ENCODE measurements around the gene FAM217A. TPM values are rescaled to one million over a fixed set of nuclear protein-coding genes. Genes with fewer than 3 reads are reported as not detected.

The FAM217A gene
- total and polyA plus RNA-seq, 2 of the 8 experiments (the other 6 are each of a cell fraction or from before 2014, with no cell fraction given), result 0.03 TPM; not detected in 1

- Histone ChIP-seq H2AFZ (ENCODE audit: low read length) (no peak overlapping the region), H3K4me2 (ENCODE audit: insufficient read depth in 1 of 2, low read depth in 2 of 2, low read length in 2 of 2) (no peak overlapping the region), H2BK5ac (ENCODE audit: low read depth, low read length) (no peak overlapping the region), H3K36me3 (ENCODE audit: control insufficient read depth in 2 of 4, insufficient read depth in 4 of 4, low read length in 3 of 4) (no peaks in the 10 kb centered on the region), H3K79me2 (ENCODE audit: control insufficient read depth in 1 of 2, insufficient read depth in 2 of 2, low read length in 2 of 2) (no peaks in the 10 kb centered on the region), H2BK120ac (replicated peaks; ENCODE audit: low read depth, low read length) (no peak overlapping the region), H2AK5ac (ENCODE audit: low read depth, low read length) (no peak overlapping the region), H3K14ac (ENCODE audit: insufficient read length) (no peak overlapping the region), H3K18ac (ENCODE audit: extremely low read depth, low read length) (no peak overlapping the region), H4K20me1 (replicated peaks in 1 of 2; ENCODE audit: control insufficient read depth in 1 of 2, insufficient read depth in 2 of 2, low read length in 2 of 2) (no peaks in the 10 kb centered on the region), H4K91ac (replicated peaks; ENCODE audit: insufficient read length, low read length) (no peak overlapping the region), H3K23ac (ENCODE audit: insufficient read length) (no peak overlapping the region), H3K23me2 (ENCODE audit: low read depth, low read length) (no peaks in the 10 kb centered on the region), H2BK12ac (ENCODE audit: low read depth, low read length) (no peak overlapping the region), H3K9ac (replicated peaks in 1 of 4; ENCODE audit: extremely low read depth in 1 of 4, low read depth in 3 of 4, low read length in 3 of 4) (no peak overlapping the region), H3K27me3 (replicated peaks in 1 of 4; ENCODE audit: control insufficient read depth in 3 of 4, extremely low read depth in 1 of 4, insufficient read depth in 3 of 4, low read length in 3 of 4) (no peaks in the 10 kb centered on the region), H2BK15ac (ENCODE audit: low read length) (no peak overlapping the region), H2BK20ac (ENCODE audit: low read length) (no peak overlapping the region), H3K4ac (replicated peaks; ENCODE audit: insufficient read length, low read depth, low read length) (no peak overlapping the region), H4K8ac (ENCODE audit: extremely low read depth, insufficient read depth, low read length) (no peak overlapping the region), H3K56ac (replicated peaks; ENCODE audit: insufficient read length, low read depth, low read length) (no peak overlapping the region), H3K4me1 (replicated peaks in 1 of 4; ENCODE audit: control insufficient read depth in 3 of 4, insufficient read depth in 4 of 4, low read length in 3 of 4) (no peaks in the 10 kb centered on the region), H3K4me3 (ENCODE audit: extremely low read depth in 1 of 4, insufficient read depth in 2 of 4, low read depth in 3 of 4, low read length in 4 of 4) (no peak overlapping the region), H4K5ac (ENCODE audit: insufficient read length, low read depth, low read length) (no peak overlapping the region), H3K79me1 (ENCODE audit: low read depth, low read length) (no peaks in the 10 kb centered on the region), H3K27ac (ENCODE audit: low read depth, low read length) (no peak overlapping the region), H3K9me3 (ENCODE audit: insufficient read depth in 2 of 2, low read depth in 1 of 2, low read length in 1 of 2) (no peaks in the 10 kb centered on the region)
- CTCF ChIA-PET (ENCODE audit: partially characterized antibody), result no interaction called here
- no peak for FAIRE-seq
- POLR2A ChIA-PET (ENCODE audit: partially characterized antibody), result interaction anchor here (1.2 kb wide), 1 partner anchor 65 kb away, joined by 3 read pairs; no protein-coding TSS in a partner anchor
- 86% methylated on average over 4 of the region's 4 CpGs; no CpG with 5 or more reads in 1 of the 2 experiments for WGBS, 2 experiments (ENCODE audit: extremely low coverage in 1 of 2, insufficient coverage in 1 of 2, insufficient read length in 1 of 2, insufficient replicate concordance in 2 of 2, low coverage in 1 of 2, low lambda C conversion rate in 2 of 2, missing lambda C conversion rate in 1 of 2)
- DNase-seq (ENCODE audit: low read depth in 1 of 2, low spot score in 2 of 2), result no peak
- no peak for TF ChIP-seq MAX (IDR thresholded peaks at IDR 0.05)
- no peak for TF ChIP-seq BACH1 (IDR thresholded peaks at IDR 0.05; ENCODE audit: low read length)
- TF ChIP-seq USF2 (IDR thresholded peaks at IDR 0.05; ENCODE audit: low read length), result no peak
- no peak for TF ChIP-seq SIX5 (IDR thresholded peaks at IDR 0.05; ENCODE audit: low read depth, low read length)
- no peak for TF ChIP-seq SIN3A (conservative IDR thresholded peaks at IDR 0.05 in 1 of 2, IDR thresholded peaks at IDR 0.05 in 1 of 2; ENCODE audit: low read depth in 1 of 2, low read length in 2 of 2)
- no peak for TF ChIP-seq SP1 (IDR thresholded peaks at IDR 0.05; ENCODE audit: low read depth, low read length)
- TF ChIP-seq POU5F1 (IDR thresholded peaks at IDR 0.05; ENCODE audit: low read depth, low read length), result no peak
Observed at GRCh38 chr6:4071330-4071729, 7.6 kb downstream of the FAM217A start.

Data from H1 (cell line).